ENCODE results near the gene SMARCD3. TPM values are rescaled to one million over a fixed set of nuclear protein-coding genes. Genes with fewer than 3 reads are reported as not detected.
A peak's percentile ranks its signal among the peaks of the same experiment; 100 is the strongest.

Gene SMARCD3
- total and polyA plus RNA-seq, 9 of the 15 experiments (the other 6 are each of a cell fraction or from before 2014, with no cell fraction given): 0.43 to 3.6 (median 2.6) TPM

DNA sequence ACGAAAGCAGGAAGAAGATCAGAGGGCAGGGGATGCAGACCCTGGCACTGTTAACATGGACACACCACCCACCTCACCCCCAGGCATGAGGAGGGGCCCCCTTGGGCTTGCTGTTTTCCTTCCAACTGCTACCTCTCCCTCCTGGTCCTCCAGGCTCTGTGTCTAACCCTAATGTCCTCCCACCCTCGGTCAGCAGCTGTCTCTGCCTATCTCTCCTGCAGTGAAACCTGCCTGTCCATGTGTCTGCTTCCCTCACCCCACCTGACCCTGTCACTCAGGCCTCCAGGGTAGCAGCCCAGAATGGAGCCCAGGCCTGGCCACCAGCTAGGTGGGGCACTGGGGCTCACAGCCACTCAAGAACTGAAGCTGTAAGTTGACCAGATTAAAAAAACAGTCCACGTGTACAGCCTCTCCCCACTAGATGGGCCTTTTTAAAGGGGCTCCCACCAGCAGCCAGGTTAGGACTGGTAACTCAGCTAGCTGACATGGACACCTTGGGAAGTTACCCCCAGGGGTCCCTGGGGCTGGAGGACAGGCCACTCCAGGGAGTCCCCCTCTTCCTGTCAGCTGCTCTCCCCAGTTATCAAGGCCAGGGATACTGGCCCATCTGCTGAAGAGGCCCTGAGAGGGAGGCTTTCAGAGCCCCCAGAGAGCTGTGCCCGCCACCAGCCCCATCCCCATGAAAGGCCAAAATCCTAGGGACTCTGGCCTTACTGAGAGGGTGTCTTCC, 1.5 kb downstream of the SMARCD3 start:
- Histone ChIP-seq H2AFZ (ENCODE audit: low read depth, low read length) (no peak overlapping the region), H3K27me3 (ENCODE audit: control insufficient read depth in 2 of 2, insufficient read depth in 2 of 2, low read length in 2 of 2) (peaks cover 5 to 40% of the 10 kb centered on the region in 2 experiments; a peak in 4 of 5 replicates), H3K4me3 (no peak overlapping the region), H3K9me1 (ENCODE audit: control insufficient read depth, insufficient read depth, low read length) (peaks cover 8% of the 10 kb centered on the region), H3K4me1 (replicated peaks in 1 of 2; ENCODE audit: control insufficient read depth in 2 of 2, insufficient read depth in 2 of 2, low read length in 2 of 2) (peaks cover 28 to 73% of the 10 kb centered on the region in 2 experiments), H3K36me3 (ENCODE audit: control insufficient read depth, insufficient read depth, low read length) (no peaks in the 10 kb centered on the region), H3K4me2 (ENCODE audit: insufficient read depth, low read length) (no peak overlapping the region), H3K9ac (ENCODE audit: insufficient read depth in 1 of 2, low read depth in 2 of 2, low read length in 2 of 2) (no peak overlapping the region), H3K27ac (ENCODE audit: extremely low read depth, low read depth, low read length) (no peak overlapping the region), H4K20me1 (replicated peaks; ENCODE audit: control insufficient read depth, insufficient read depth, low read length) (peaks cover 28% of the 10 kb centered on the region; the same call in 1 of the 2 replicates), H3K9me3 (replicated peaks; ENCODE audit: control insufficient read depth, insufficient read depth, low read depth, low read length) (no peaks in the 10 kb centered on the region), H3K79me2 (ENCODE audit: control insufficient read depth, insufficient read depth, low read length) (no peaks in the 10 kb centered on the region)
- BruUV-seq (replicated peaks): no TSS peak
- WGBS (ENCODE audit: insufficient coverage, low coverage, missing lambda C conversion rate): 53% methylated on average over 4 of the region's 4 CpGs
- ATAC-seq (0 out of 3 replicates have a peak, but pooled peaks have one; percentile 2), FAIRE-seq (peak; percentile 69), DNase-seq (ENCODE audit: extremely low read depth in 1 of 4, low spot score in 3 of 4) (peak in 1 of 4 experiments; percentile 53)
- in situ Hi-C loops (cut with MboI): no loop called here
- ChIA-PET POLR2A (interaction anchor here (0.6 to 2.2 kb wide), 4 partner anchors 10 to 18 kb away, joined by 3 to 13 read pairs (median 3); no protein-coding TSS in a partner anchor), CTCF (ENCODE audit: low intra/inter-chr PET ratio) (interaction anchor here (1.6 to 3.6 kb wide), 3 partner anchors 56 to 123 kb away, joined by 11 to 32 read pairs (median 24); no protein-coding TSS in a partner anchor)
- intact Hi-C loops (cut with micrococcal nuclease): no loop called here
- TF ChIP-seq CBFA2T3 (IDR thresholded peaks at IDR 0.05) (peak; percentile 42; the same call in 1 of the 2 replicates), ZBTB7A (IDR thresholded peaks at IDR 0.05; ENCODE audit: borderline replicate concordance, control insufficient read depth, low read depth, low read length) (peak; percentile 9; the same call in 1 of the 2 replicates), HDAC1 (IDR thresholded peaks at IDR 0.05) (peak in 1 of 2 experiments; percentile 37; a peak in 1 of 4 replicates), CREBBP (IDR thresholded peaks at IDR 0.05; ENCODE audit: low read depth, low read length) (peak; percentile 81), SIN3B (IDR thresholded peaks at IDR 0.05; ENCODE audit: low read depth) (no peak)
- TF ChIP-seq, protein P1, sequence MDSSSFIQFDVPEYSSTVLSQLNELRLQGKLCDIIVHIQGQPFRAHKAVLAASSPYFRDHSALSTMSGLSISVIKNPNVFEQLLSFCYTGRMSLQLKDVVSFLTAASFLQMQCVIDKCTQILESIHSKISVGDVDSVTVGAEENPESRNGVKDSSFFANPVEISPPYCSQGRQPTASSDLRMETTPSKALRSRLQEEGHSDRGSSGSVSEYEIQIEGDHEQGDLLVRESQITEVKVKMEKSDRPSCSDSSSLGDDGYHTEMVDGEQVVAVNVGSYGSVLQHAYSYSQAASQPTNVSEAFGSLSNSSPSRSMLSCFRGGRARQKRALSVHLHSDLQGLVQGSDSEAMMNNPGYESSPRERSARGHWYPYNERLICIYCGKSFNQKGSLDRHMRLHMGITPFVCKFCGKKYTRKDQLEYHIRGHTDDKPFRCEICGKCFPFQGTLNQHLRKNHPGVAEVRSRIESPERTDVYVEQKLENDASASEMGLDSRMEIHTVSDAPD (CRISPR knock-in tag; IDR thresholded peaks at IDR 0.05): no peak
- TF ChIP-seq, protein P2, sequence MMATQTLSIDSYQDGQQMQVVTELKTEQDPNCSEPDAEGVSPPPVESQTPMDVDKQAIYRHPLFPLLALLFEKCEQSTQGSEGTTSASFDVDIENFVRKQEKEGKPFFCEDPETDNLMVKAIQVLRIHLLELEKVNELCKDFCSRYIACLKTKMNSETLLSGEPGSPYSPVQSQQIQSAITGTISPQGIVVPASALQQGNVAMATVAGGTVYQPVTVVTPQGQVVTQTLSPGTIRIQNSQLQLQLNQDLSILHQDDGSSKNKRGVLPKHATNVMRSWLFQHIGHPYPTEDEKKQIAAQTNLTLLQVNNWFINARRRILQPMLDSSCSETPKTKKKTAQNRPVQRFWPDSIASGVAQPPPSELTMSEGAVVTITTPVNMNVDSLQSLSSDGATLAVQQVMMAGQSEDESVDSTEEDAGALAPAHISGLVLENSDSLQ (IDR thresholded peaks at IDR 0.05): peak; percentile 88

Measured in K562 (cell line).